ENCODE results near the gene UQCC5. TPM values are rescaled to one million over a fixed set of nuclear protein-coding genes. Genes with fewer than 3 reads are reported as not detected.

UQCC5 gene
- total RNA-seq, 1 donor from 2014 or later = 13.7 TPM

GRCh38 chr3:52503788-52504424 lies 32.5 kb upstream of the UQCC5 start:
- peaks cover 5% of the 10 kb centered on the region for H3K9me3 Mint-ChIP-seq (ENCODE audit: unreplicated experiment)
- no peak overlapping the region for H3K4me3 Mint-ChIP-seq (ENCODE audit: unreplicated experiment)
- DNase-seq = no peak
- no peak overlapping the region for H3K27ac Mint-ChIP-seq (ENCODE audit: unreplicated experiment)
- no peaks in the 10 kb centered on the region for H3K36me3 Mint-ChIP-seq (ENCODE audit: unreplicated experiment)
- peaks cover 11% of the 10 kb centered on the region for H3K4me1 Mint-ChIP-seq (ENCODE audit: low read depth, unreplicated experiment)
- H3K27me3 Mint-ChIP-seq (ENCODE audit: unreplicated experiment) = peaks cover 11% of the 10 kb centered on the region
- TF ChIP-seq, protein P1, sequence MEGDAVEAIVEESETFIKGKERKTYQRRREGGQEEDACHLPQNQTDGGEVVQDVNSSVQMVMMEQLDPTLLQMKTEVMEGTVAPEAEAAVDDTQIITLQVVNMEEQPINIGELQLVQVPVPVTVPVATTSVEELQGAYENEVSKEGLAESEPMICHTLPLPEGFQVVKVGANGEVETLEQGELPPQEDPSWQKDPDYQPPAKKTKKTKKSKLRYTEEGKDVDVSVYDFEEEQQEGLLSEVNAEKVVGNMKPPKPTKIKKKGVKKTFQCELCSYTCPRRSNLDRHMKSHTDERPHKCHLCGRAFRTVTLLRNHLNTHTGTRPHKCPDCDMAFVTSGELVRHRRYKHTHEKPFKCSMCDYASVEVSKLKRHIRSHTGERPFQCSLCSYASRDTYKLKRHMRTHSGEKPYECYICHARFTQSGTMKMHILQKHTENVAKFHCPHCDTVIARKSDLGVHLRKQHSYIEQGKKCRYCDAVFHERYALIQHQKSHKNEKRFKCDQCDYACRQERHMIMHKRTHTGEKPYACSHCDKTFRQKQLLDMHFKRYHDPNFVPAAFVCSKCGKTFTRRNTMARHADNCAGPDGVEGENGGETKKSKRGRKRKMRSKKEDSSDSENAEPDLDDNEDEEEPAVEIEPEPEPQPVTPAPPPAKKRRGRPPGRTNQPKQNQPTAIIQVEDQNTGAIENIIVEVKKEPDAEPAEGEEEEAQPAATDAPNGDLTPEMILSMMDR (IDR thresholded peaks at IDR 0.05; ENCODE audit: partially characterized antibody, unreplicated experiment) = no peak

DNA sequence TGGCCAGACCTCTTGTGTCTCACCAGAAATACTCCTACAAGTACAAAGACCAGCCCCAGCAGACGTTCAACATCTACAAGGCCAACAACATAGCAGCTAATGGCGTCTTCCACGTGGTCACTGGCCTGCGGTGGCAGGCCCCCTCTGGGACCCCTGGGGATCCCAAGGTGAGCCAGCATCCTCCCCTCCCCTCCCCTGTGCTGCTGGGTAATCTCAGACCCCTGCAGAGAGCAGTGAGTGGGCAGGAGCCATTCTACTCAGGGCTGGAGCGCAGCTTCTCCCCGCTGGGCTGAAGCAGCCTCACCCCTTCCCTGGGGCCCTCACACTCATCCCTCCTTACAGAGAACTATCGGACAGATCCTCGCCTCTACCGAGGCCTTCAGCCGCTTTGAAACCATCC lies 31.4 kb upstream of the UQCC5 start:
- Mint-ChIP-seq H3K27me3 (ENCODE audit: unreplicated experiment) (peaks cover 12% of the 10 kb centered on the region), H3K4me3 (ENCODE audit: unreplicated experiment) (no peak overlapping the region), H3K27ac (ENCODE audit: unreplicated experiment) (no peak overlapping the region), H3K9me3 (ENCODE audit: unreplicated experiment) (peaks cover 5% of the 10 kb centered on the region), H3K4me1 (ENCODE audit: low read depth, unreplicated experiment) (peaks cover 11% of the 10 kb centered on the region), H3K36me3 (ENCODE audit: unreplicated experiment) (no peaks in the 10 kb centered on the region)
- TF ChIP-seq, protein P1 (IDR thresholded peaks at IDR 0.05; ENCODE audit: partially characterized antibody, unreplicated experiment) = no peak
- DNase-seq = no peak

- no peak for DNase-seq
- Mint-ChIP-seq H3K4me3 (ENCODE audit: unreplicated experiment) (no peak overlapping the region), H3K36me3 (ENCODE audit: unreplicated experiment) (no peaks in the 10 kb centered on the region), H3K27me3 (ENCODE audit: unreplicated experiment) (peaks cover 11% of the 10 kb centered on the region), H3K27ac (ENCODE audit: unreplicated experiment) (no peak overlapping the region), H3K9me3 (ENCODE audit: unreplicated experiment) (peaks cover 5% of the 10 kb centered on the region), H3K4me1 (ENCODE audit: low read depth, unreplicated experiment) (peaks cover 1% of the 10 kb centered on the region)
- TF ChIP-seq, protein P1 (IDR thresholded peaks at IDR 0.05; ENCODE audit: partially characterized antibody, unreplicated experiment) = no peak
Measured at GRCh38 chr3:52506266-52506966, 30.0 kb upstream of the UQCC5 start.

GRCh38 chr3:52507359-52507758 lies 29.0 kb upstream of the UQCC5 start:
- Mint-ChIP-seq H3K27ac (ENCODE audit: unreplicated experiment) (peak overlapping the region; percentile 55), H3K4me3 (ENCODE audit: unreplicated experiment) (no peak overlapping the region)

More at GRCh38 chr3:52507359-52507758, 29.0 kb upstream of the UQCC5 start:
- H3K9me3 Mint-ChIP-seq (ENCODE audit: unreplicated experiment) = peaks cover 7% of the 10 kb centered on the region
- DNase-seq = no peak
- no peaks in the 10 kb centered on the region for H3K36me3 Mint-ChIP-seq (ENCODE audit: unreplicated experiment)
- H3K27me3 Mint-ChIP-seq (ENCODE audit: unreplicated experiment) = peaks cover 11% of the 10 kb centered on the region
- peaks cover 5% of the 10 kb centered on the region for H3K4me1 Mint-ChIP-seq (ENCODE audit: low read depth, unreplicated experiment)
- TF ChIP-seq, protein P1 (IDR thresholded peaks at IDR 0.05; ENCODE audit: partially characterized antibody, unreplicated experiment) = no peak
